Tibial nerve (tissue), 3 donors: ENCODE measurements around the gene CDS2.
A peak's percentile ranks its signal among the peaks of the same experiment; 100 is the strongest.

Experiments
- CTCF ChIP-seq, 5 experiments: fragments of 200-600 bp in 3 of 5; fragments of 450-650 bp in 2 of 5; sonication (generic) in 3 of 5; IDR thresholded peaks; one replicate each; pipeline ENCODE4 v1.5.1; 2016 to 2019; ENCODE audit warnings: antibody characterized with exemption in 5 of 5, mild to moderate bottlenecking in 3 of 5, moderate library complexity in 2 of 5
- POLR2A ChIP-seq, 2 donors: fragments of 450-650 bp; IDR thresholded peaks; one replicate each; pipeline ENCODE4 v1.6.1; 2017; ENCODE audit warnings: antibody characterized with exemption in 2 of 2, mild to moderate bottlenecking in 2 of 2, moderate library complexity in 2 of 2

- TF ChIP-seq CTCF (IDR thresholded peaks at IDR 0.05): peak; percentile 59 to 83 (median 71)
- peak; percentile 56 to 86 for TF ChIP-seq POLR2A (IDR thresholded peaks at IDR 0.05)
Measured at GRCh38 chr20:5126512-5127203, at the start of gene CDS2.
